22Rv1 (cell line): ENCODE measurements around the gene LY6G6F.

ENCODE experiments used
- ZFX ChIP-seq: fragments of 450-650 bp; IDR thresholded peaks from 2 replicates; pipeline ENCODE4 v1.6.1; 2017; ENCODE audit warnings: antibody characterized with exemption, borderline replicate concordance
- TF ChIP-seq, protein P1 (sequence below): fragments of 450-650 bp; IDR thresholded peaks from 2 replicates; pipeline ENCODE4 v1.5.1; 2017; ENCODE audit warnings: mild to moderate bottlenecking

DNA sequence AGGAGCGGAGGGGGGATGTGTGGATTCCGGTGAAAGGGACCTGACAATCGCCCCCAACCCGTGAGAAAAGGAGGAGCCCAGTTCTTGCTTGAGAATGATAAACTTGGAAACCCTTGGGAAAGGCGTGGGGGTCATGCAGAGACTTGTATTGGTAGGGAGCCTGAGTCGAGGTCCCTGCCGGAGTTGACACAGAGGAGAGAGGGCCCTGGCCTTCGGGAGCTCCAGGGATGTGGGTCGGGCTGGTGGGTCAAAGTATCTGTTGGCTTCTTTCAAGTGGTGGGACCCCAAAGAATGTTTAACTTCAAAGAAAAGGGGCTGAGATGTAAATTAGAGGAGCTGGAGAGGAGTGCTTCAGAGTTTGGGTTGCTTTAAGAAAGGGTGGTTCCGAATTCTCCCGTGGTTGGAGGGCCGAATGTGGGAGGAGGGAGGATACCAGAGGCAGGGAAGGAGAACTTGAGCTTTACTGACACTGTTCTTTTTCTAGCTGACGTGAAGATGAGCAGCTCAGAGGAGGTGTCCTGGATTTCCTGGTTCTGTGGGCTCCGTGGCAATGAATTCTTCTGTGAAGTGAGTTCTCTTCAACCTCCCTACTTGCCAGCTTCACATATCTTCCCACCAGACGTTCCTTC, 40.2 kb upstream of the LY6G6F start:
- TF ChIP-seq, protein P1, sequence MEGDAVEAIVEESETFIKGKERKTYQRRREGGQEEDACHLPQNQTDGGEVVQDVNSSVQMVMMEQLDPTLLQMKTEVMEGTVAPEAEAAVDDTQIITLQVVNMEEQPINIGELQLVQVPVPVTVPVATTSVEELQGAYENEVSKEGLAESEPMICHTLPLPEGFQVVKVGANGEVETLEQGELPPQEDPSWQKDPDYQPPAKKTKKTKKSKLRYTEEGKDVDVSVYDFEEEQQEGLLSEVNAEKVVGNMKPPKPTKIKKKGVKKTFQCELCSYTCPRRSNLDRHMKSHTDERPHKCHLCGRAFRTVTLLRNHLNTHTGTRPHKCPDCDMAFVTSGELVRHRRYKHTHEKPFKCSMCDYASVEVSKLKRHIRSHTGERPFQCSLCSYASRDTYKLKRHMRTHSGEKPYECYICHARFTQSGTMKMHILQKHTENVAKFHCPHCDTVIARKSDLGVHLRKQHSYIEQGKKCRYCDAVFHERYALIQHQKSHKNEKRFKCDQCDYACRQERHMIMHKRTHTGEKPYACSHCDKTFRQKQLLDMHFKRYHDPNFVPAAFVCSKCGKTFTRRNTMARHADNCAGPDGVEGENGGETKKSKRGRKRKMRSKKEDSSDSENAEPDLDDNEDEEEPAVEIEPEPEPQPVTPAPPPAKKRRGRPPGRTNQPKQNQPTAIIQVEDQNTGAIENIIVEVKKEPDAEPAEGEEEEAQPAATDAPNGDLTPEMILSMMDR: no peak
- no peak for TF ChIP-seq ZFX
